HL-60 (cell line): Measurements from ENCODE around the gene SSH2.

Experiments
- DNase-seq, 2 experiments: peaks; one replicate each; pipeline ENCODE4 v3.0.0-alpha.2; 2010 to 2020; ENCODE audit warnings: low read depth in 1 of 2, low spot score in 1 of 2
- H3K27ac ChIP-seq: fragments of 250-450 bp; sonication (Bioruptor Pico); replicated peaks from 2 replicates; pipeline ENCODE4 v1.5.1; 2020; ENCODE audit warnings: mild to moderate bottlenecking, moderate library complexity
- H3K27me3 ChIP-seq: fragments of 250-450 bp; sonication (Bioruptor Pico); 2 replicates; pipeline ENCODE4 v1.5.1; 2021; ENCODE audit warnings: mild to moderate bottlenecking, moderate library complexity; ENCODE audit not compliant: insufficient read depth, poor library complexity, severe bottlenecking
- H3K4me3 ChIP-seq: replicated peaks from 2 replicates; pipeline ENCODE4 v1.5.1; 2011; ENCODE audit warnings: mild to moderate bottlenecking, control low read depth, low read length; ENCODE audit not compliant: insufficient read depth
- CTCF ChIP-seq: IDR thresholded peaks from one replicate; pipeline ENCODE4 v1.5.1; 2011; ENCODE audit warnings: low read length, control low read depth, inconsistent platforms; ENCODE audit not compliant: insufficient read depth
- GABPA ChIP-seq: IDR thresholded peaks from 2 replicates; pipeline ENCODE4 v1.6.1; 2012; ENCODE audit warnings: low read depth
- POLR2AphosphoS5 ChIP-seq: IDR thresholded peaks from 2 replicates; pipeline ENCODE4 v1.6.1; 2012; ENCODE audit warnings: low read depth
- REST ChIP-seq: IDR thresholded peaks from 2 replicates; pipeline ENCODE4 v1.6.1; 2012; ENCODE audit warnings: low read depth; ENCODE audit not compliant: insufficient replicate concordance
- SPI1 ChIP-seq: IDR thresholded peaks from 2 replicates; pipeline ENCODE4 v1.6.1; 2012; ENCODE audit warnings: low read depth, mild to moderate bottlenecking, borderline replicate concordance

Gene SSH2

GRCh38 chr17:29949696-29950095 is 19.7 kb upstream of the SSH2 start:
- no peak for TF ChIP-seq REST
- TF ChIP-seq POLR2AphosphoS5 = no peak
- no peak for TF ChIP-seq CTCF
- no peak for TF ChIP-seq GABPA
- no peak for TF ChIP-seq SPI1
- DNase-seq = no peak
- H3K27ac ChIP-seq = peak overlapping the region; percentile 88

DNA sequence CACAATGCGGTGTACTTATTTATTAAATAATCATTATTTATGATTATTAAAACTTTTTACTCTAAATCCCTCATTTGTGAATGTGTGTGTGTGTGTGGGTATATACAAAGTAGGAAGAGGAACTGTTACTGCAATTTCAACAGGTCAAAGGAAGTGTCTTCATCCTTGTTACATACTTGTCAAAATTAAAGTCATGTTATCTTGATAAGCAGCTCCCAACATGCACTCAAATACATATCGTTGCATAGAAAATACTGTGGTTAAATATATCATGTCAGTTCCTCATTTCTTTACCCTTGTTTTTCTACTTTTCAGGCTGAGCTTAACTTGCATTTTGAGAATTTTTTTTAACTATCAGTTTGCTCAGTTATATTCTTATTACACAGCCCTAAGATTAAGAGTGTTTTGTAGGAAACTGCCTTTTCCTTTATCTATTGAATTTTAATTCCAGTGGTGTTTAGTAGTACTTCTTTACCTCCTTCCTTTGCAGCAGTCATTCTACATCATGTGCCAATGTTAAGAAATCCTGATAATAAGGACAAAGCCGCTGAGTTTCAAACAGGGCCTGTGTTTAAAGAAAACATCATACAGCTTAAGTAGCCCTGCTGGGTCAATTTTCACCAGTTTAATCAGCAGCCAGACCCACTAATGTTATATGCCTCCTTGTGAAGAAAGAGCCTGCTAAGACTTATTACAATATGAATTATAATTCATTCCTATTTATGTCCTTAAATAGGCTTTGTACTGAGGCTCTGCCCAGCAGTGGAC is 18.6 kb upstream of the SSH2 start:
- Histone ChIP-seq H3K27me3 (no peaks in the 10 kb centered on the region), H3K27ac (peak overlapping the region; percentile 88), H3K4me3 (no peak overlapping the region)
- TF ChIP-seq SPI1 (peak; percentile 97), CTCF (no peak), POLR2AphosphoS5 (peak; percentile 34; the same call in 1 of the 2 replicates), REST (peak; percentile 18), GABPA (peak; percentile 37; the same call in 1 of the 2 replicates)
- DNase-seq = peak; percentile 70

More at GRCh38 chr17:29949696-29950095, 19.7 kb upstream of the SSH2 start:
- Histone ChIP-seq H3K27me3 (no peaks in the 10 kb centered on the region), H3K4me3 (no peak overlapping the region)

DNA sequence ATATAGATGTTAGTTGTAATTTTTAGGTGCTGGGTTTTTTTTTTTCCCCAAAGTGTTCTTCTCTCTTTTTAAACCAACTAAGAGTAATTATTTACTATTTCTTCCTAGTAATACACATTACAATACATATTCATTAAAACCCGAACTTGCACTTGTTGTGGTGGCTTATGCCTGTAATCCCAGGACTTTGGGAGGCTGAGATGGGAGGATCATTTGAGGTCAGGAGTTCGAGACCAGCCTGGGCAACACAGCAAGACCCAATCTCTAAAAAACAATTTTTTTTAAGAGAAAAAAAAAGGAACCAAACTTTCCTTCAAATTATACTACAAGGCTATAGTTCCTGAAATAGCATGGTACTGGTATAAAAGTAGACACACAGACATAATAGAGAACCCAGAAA is 15.3 kb upstream of the SSH2 start:
- TF ChIP-seq GABPA = no peak
- no peak for TF ChIP-seq CTCF
- no peak for TF ChIP-seq SPI1
- no peak for TF ChIP-seq REST
- no peak for TF ChIP-seq POLR2AphosphoS5
- H3K27ac ChIP-seq = no peak overlapping the region
- H3K27me3 ChIP-seq = no peaks in the 10 kb centered on the region
- no peak overlapping the region for H3K4me3 ChIP-seq
- no peak for DNase-seq
